Choroid plexus epithelial cell (primary cell): ENCODE measurements around the gene ODF2L.
A peak's percentile ranks its signal among the peaks of the same experiment; 100 is the strongest.

Experiments used
- DNase-seq: peaks from one replicate; pipeline ENCODE4 v3.0.0-alpha.2; 2010; ENCODE audit warnings: low read depth
- H3K4me3 ChIP-seq: 2 replicates; pipeline ENCODE4 v1.5.1; 2011; ENCODE audit warnings: low read depth, mild to moderate bottlenecking, control low read depth, low read length, moderate library complexity
- CTCF ChIP-seq: conservative IDR thresholded peaks from 2 replicates; pipeline ENCODE4 v1.5.1; 2011; ENCODE audit warnings: low read depth, mild to moderate bottlenecking, control low read depth, inconsistent platforms, low read length, moderate library complexity

Gene ODF2L

GRCh38 chr1:86434059-86434458, 37.9 kb upstream of the ODF2L start:
- TF ChIP-seq CTCF = no peak
- DNase-seq = no peak
- H3K4me3 ChIP-seq = no peak overlapping the region

- DNase-seq = peak; percentile 22
- H3K4me3 ChIP-seq = no peak overlapping the region
Measured at GRCh38 chr1:86430376-86430775, 34.3 kb upstream of the ODF2L start.

GRCh38 chr1:86429835-86430234, 33.7 kb upstream of the ODF2L start:
- no peak overlapping the region for H3K4me3 ChIP-seq
- peak; percentile 98 for DNase-seq
- TF ChIP-seq CTCF = no peak

More at GRCh38 chr1:86430376-86430775, 34.3 kb upstream of the ODF2L start:
- no peak for TF ChIP-seq CTCF

- H3K4me3 ChIP-seq = no peak overlapping the region
- TF ChIP-seq CTCF = no peak
- peak; percentile 37 for DNase-seq
Measured at GRCh38 chr1:86429122-86429725, 33.1 kb upstream of the ODF2L start.

DNA sequence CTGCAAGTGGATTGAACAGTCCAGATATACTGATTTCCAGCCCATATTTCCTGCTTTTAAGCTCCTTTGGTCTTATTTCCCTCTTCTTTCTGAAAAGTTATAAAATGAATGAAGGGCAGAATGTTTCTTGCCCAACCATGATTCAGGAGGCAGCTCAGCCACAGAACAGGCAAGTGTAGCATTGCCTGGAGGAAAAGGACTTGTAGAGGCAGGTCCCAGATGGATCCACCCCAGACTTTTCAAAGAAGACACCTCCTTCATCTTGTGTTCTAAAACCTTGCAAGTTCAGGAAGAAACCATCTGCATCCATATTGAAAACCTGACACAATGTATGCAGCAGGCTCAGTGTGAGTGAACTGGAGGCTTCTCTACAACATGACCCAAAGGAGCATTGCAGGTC, 27.8 kb upstream of the ODF2L start, which contains the start of gene CLCA2:
Gene CLCA2 (plus strand): TSS at position 299 of the 400 bp plus-strand sequence. CDS start 77 bp downstream, at position 376.
- no peak for TF ChIP-seq CTCF
- no peak for DNase-seq
- no peak within 1 kb of the TSS for H3K4me3 ChIP-seq

DNA sequence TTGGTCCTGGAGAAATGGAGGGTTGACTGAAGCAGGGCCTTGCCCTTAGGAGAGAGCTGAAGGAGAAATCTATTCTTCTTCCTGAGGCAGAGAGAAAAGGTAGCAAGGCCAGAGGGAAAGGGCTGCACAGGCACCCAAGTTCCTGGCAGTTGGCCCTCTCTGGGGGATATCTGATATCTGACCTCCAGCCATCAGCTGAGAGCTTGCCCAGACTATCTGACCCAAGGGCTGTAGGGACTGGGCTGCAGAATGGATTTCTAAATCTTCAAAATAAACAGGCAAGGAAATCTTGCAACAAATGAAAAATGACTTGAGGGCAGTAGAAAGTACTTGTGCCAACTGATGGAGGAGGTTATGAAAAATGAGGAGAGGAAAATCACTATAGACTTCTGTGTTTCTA, 27.4 kb upstream of the ODF2L start:
- TF ChIP-seq CTCF = no peak
- H3K4me3 ChIP-seq = no peak overlapping the region

GRCh38 chr1:86421601-86422280, 25.6 kb upstream of the ODF2L start:
- H3K4me3 ChIP-seq = no peak overlapping the region
- no peak for TF ChIP-seq CTCF
- DNase-seq = no peak

More for the DNA sequence above, 27.4 kb upstream of the ODF2L start:
- no peak for DNase-seq
